Stomach (tissue), 4 donors: Measurements from ENCODE around the gene EGFL7.

Experiments
- CTCF ChIP-seq, 7 experiments: fragments of 450-650 bp in 4 of 7; fragments of 200-600 bp in 3 of 7; sonication (generic) in 3 of 7; IDR thresholded peaks; one replicate each; pipeline ENCODE4 v1.5.1; 2016 to 2019; ENCODE audit warnings: antibody characterized with exemption in 7 of 7, control low read depth in 2 of 7, mild to moderate bottlenecking in 1 of 7
- POLR2AphosphoS5 ChIP-seq, 3 donors: sonication (generic); formaldehyde crosslinking; IDR thresholded peaks; one replicate each; pipeline ENCODE4 v1.6.1; 2016; ENCODE audit warnings: antibody characterized with exemption in 3 of 3

- TF ChIP-seq CTCF (IDR thresholded peaks at IDR 0.05) (no peak), POLR2AphosphoS5 (IDR thresholded peaks at IDR 0.05) (no peak)
Measured at GRCh38 chr9:136698635-136699246, 36.0 kb downstream of the EGFL7 start.
